GM10847 (cell line): Measurements from ENCODE around the gene DNAAF3.

Source experiments
- POLR2A ChIP-seq: IDR thresholded peaks from 2 replicates; pipeline ENCODE4 v1.6.1; 2011; ENCODE audit not compliant: insufficient read length; ENCODE audit errors: extremely low read depth

The DNAAF3 gene

GRCh38 chr19:55116232-55116858, 50.1 kb downstream of the DNAAF3 start:
- no peak for TF ChIP-seq POLR2A

- TF ChIP-seq POLR2A = no peak
These were observed 50.9 kb downstream of the DNAAF3 start for GRCh38 chr19:55115446-55116065.

- TF ChIP-seq POLR2A = no peak
These were observed 51.8 kb downstream of the DNAAF3 start for GRCh38 chr19:55114566-55115145.

- TF ChIP-seq POLR2A = no peak
These were observed 52.8 kb downstream of the DNAAF3 start for GRCh38 chr19:55113570-55114039.

GRCh38 chr19:55112777-55113569, 53.4 kb downstream of the DNAAF3 start:
- no peak for TF ChIP-seq POLR2A

GRCh38 chr19:55112246-55112776, 54.1 kb downstream of the DNAAF3 start:
- no peak for TF ChIP-seq POLR2A

- TF ChIP-seq POLR2A = no peak
These were observed 55.1 kb downstream of the DNAAF3 start for GRCh38 chr19:55111238-55111831.

GRCh38 chr19:55109527-55110291, 56.7 kb downstream of the DNAAF3 start:
- TF ChIP-seq POLR2A = no peak
